HCT116 (cell line): ENCODE measurements around the gene COMMD3. TPM values are rescaled to one million over a fixed set of nuclear protein-coding genes. Genes with fewer than 3 reads are reported as not detected.

Source experiments
- ATAC-seq: fragments of 200-7000 bp; cut with Tn5 transposase; 2 replicates; pipeline ENCODE4 v1.9.1; 2020; ENCODE audit warnings: mild to moderate bottlenecking, moderate library complexity
- BruUV-seq: library from RNA; stranded (reverse); fragments of 400-500 nt; replicated peaks from 2 replicates; lab custom pipeline; 2021; lab: Mats Ljungman, UMichigan
- CTCF ChIA-PET: fragments of 300-600 bp; sonication (Branson Sonifier 250); formaldehyde crosslinking; loops from one replicate; lab custom pipeline; 2021; ENCODE audit warnings: antibody characterized with exemption; lab: Charles Lee
- POLR2A ChIA-PET: fragments of 300-600, 350-600 bp; sonication (Branson Sonifier 250); formaldehyde crosslinking; loops from one replicate; lab custom pipeline; 2021; ENCODE audit warnings: antibody characterized with exemption; lab: Charles Lee
- RAD21 ChIA-PET, 2 experiments: fragments of 300-600 bp; sonication (Branson Sonifier 250); formaldehyde crosslinking; loops; one replicate each; lab custom pipeline; 2023; ENCODE audit warnings: low total read pairs in 2 of 2; ENCODE audit not compliant: uncharacterized antibody in 2 of 2, unreplicated experiment in 2 of 2, low non-redundant PET in 1 of 2; lab: Charles Lee
- DNase-seq: peaks from one replicate; pipeline ENCODE4 v3.0.0-alpha.2; 2010; ENCODE audit warnings: low read depth, low spot score
- H2AFZ ChIP-seq: fragments of 200-600 bp; shearing (Covaris generic), sonication (generic); 2 replicates; pipeline ENCODE4 v1.6.1; 2017; ENCODE audit warnings: low read depth, mixed run types, mixed read lengths, antibody characterized with exemption, low read length; ENCODE audit not compliant: poor library complexity, severe bottlenecking
- H3K27ac ChIP-seq: 2 replicates; pipeline ENCODE4 v1.5.1; 2012; ENCODE audit warnings: low read depth, low read length
- H3K27me3 ChIP-seq: fragments of 200-600 bp; sonication (generic); 2 replicates; pipeline ENCODE4 v1.6.1; 2016; ENCODE audit warnings: mixed run types, low read length, mixed read lengths; ENCODE audit not compliant: insufficient read depth
- H3K36me3 ChIP-seq, 2 experiments: fragments of 200-500 bp in 1 of 2; fragments of 200-600 bp in 1 of 2; sonication (Bioruptor generic) in 1 of 2; sonication (generic) in 1 of 2; 2 replicates each; pipeline versions ENCODE4 v1.5.1 to v1.6.1; 2014 to 2016; ENCODE audit warnings: low read length in 2 of 2, inconsistent platforms in 1 of 2, mixed read lengths in 1 of 2, mixed run types in 1 of 2; ENCODE audit not compliant: insufficient read depth in 2 of 2, control insufficient read depth in 1 of 2
- H3K4me1 ChIP-seq, 2 experiments: fragments of 200-600 bp in 1 of 2; sonication (generic) in 1 of 2; 2 replicates each; pipeline versions ENCODE4 v1.5.1 to v1.6.1; 2012 to 2017; ENCODE audit warnings: low read length in 2 of 2, inconsistent platforms in 1 of 2, mild to moderate bottlenecking in 1 of 2, mixed read lengths in 1 of 2, mixed run types in 1 of 2, moderate library complexity in 1 of 2; ENCODE audit not compliant: insufficient read depth in 2 of 2, control insufficient read depth in 1 of 2
- H3K4me2 ChIP-seq: fragments of 200-600 bp; sonication (generic); 2 replicates; pipeline ENCODE4 v1.6.1; 2017; ENCODE audit warnings: mixed run types, low read length, mixed read lengths
- H3K4me3 ChIP-seq, 2 experiments: fragments of 200-600 bp in 1 of 2; sonication (generic) in 1 of 2; replicated peaks in 1 of 2; 2 replicates each; pipeline ENCODE4 v1.5.1; 2011 to 2016; ENCODE audit warnings: low read length in 2 of 2, control low read depth in 1 of 2, low read depth in 1 of 2, mild to moderate bottlenecking in 1 of 2, mixed read lengths in 1 of 2, mixed run types in 1 of 2
- H3K79me2 ChIP-seq: fragments of 200-600 bp; sonication (generic); 2 replicates; pipeline ENCODE4 v1.6.1; 2017; ENCODE audit warnings: mild to moderate bottlenecking, mixed run types, low read length, moderate library complexity, mixed read lengths; ENCODE audit not compliant: insufficient read depth
- H3K9ac ChIP-seq: fragments of 200-600 bp; sonication (generic); 2 replicates; pipeline ENCODE4 v1.6.1; 2016; ENCODE audit warnings: low read length, mixed read lengths
- H3K9me2 ChIP-seq: fragments of 200-600 bp; sonication (generic), shearing (Covaris generic); 2 replicates; pipeline ENCODE4 v1.6.1; 2017; ENCODE audit warnings: mixed run types, mild to moderate bottlenecking, moderate library complexity; ENCODE audit not compliant: insufficient read depth
- H3K9me3 ChIP-seq, 2 experiments: fragments of 200-500 bp in 1 of 2; fragments of 200-600 bp in 1 of 2; sonication (Bioruptor generic) in 1 of 2; sonication (generic) in 1 of 2; 2 replicates each; pipeline ENCODE4 v1.6.1; 2014 to 2017; ENCODE audit warnings: low read length in 2 of 2, mixed read lengths in 2 of 2, inconsistent platforms in 1 of 2, low read depth in 1 of 2, mild to moderate bottlenecking in 1 of 2, mixed run types in 1 of 2, moderate library complexity in 1 of 2; ENCODE audit not compliant: control insufficient read depth in 1 of 2, insufficient read depth in 1 of 2
- H4K20me1 ChIP-seq: fragments of 200-600 bp; sonication (generic), shearing (Covaris generic); 2 replicates; pipeline ENCODE4 v1.6.1; 2017; ENCODE audit warnings: mixed run types, mild to moderate bottlenecking, moderate library complexity; ENCODE audit not compliant: insufficient read depth
- ATF3 ChIP-seq: IDR thresholded peaks from 2 replicates; pipeline ENCODE4 v1.6.1; 2012
- CBX3 ChIP-seq: IDR thresholded peaks from 2 replicates; pipeline ENCODE4 v1.6.1; 2012; ENCODE audit warnings: low read depth
- CEBPB ChIP-seq: IDR thresholded peaks from 2 replicates; pipeline ENCODE4 v1.6.1; 2012; ENCODE audit warnings: low read depth
- CTCF ChIP-seq, 3 experiments: fragments of 200-600 bp in 1 of 3; sonication (generic) in 1 of 3; IDR thresholded peaks in 2 of 3; conservative IDR thresholded peaks in 1 of 3; 2 replicates each; pipeline ENCODE4 v1.5.1; 2012 to 2017; ENCODE audit warnings: low read depth in 2 of 3, low read length in 2 of 3, antibody characterized with exemption in 1 of 3, borderline replicate concordance in 1 of 3, control low read depth in 1 of 3, mild to moderate bottlenecking in 1 of 3, mixed read lengths in 1 of 3, mixed run types in 1 of 3, moderate library complexity in 1 of 3; ENCODE audit not compliant: insufficient read depth in 1 of 3
- EGR1 ChIP-seq: IDR thresholded peaks from 2 replicates; pipeline ENCODE4 v1.6.1; 2012; ENCODE audit warnings: low read depth
- ELF1 ChIP-seq: IDR thresholded peaks from 2 replicates; pipeline ENCODE4 v1.6.1; 2012; ENCODE audit warnings: low read depth, borderline replicate concordance
- EZH2phosphoT487 ChIP-seq: fragments of 200-600 bp; IDR thresholded peaks from 2 replicates; pipeline ENCODE4 v1.6.1; 2018; ENCODE audit warnings: antibody characterized with exemption, borderline replicate concordance
- FOSL1 ChIP-seq: IDR thresholded peaks from 2 replicates; pipeline ENCODE4 v1.6.1; 2012; ENCODE audit warnings: low read depth
- JUND ChIP-seq: IDR thresholded peaks from 2 replicates; pipeline ENCODE4 v1.6.1; 2012
- MAX ChIP-seq: IDR thresholded peaks from 2 replicates; pipeline ENCODE4 v1.6.1; 2012
- POLR2A ChIP-seq: IDR thresholded peaks from 2 replicates; pipeline ENCODE4 v1.7.0; 2011; ENCODE audit warnings: borderline replicate concordance; ENCODE audit not compliant: insufficient read depth, insufficient read length; ENCODE audit errors: extremely low read depth
- POLR2AphosphoS5 ChIP-seq: IDR thresholded peaks from 2 replicates; pipeline ENCODE4 v1.6.1; 2011; ENCODE audit warnings: mild to moderate bottlenecking, low read depth, low read length, moderate library complexity
- RAD21 ChIP-seq: IDR thresholded peaks from 2 replicates; pipeline ENCODE4 v1.6.1; 2012; ENCODE audit warnings: low read depth, mild to moderate bottlenecking
- REST ChIP-seq: IDR thresholded peaks from 2 replicates; pipeline ENCODE4 v1.6.1; 2012; ENCODE audit warnings: low read depth
- SIN3A ChIP-seq: IDR thresholded peaks from 2 replicates; pipeline ENCODE4 v1.6.1; 2012; ENCODE audit warnings: low read depth
- SRF ChIP-seq: IDR thresholded peaks from 2 replicates; pipeline ENCODE4 v1.6.1; 2012; ENCODE audit warnings: low read depth
- ZBTB33 ChIP-seq: IDR thresholded peaks from 2 replicates; pipeline ENCODE4 v1.6.1; 2011; ENCODE audit warnings: mild to moderate bottlenecking, low read length, moderate library complexity; ENCODE audit not compliant: insufficient replicate concordance; ENCODE audit errors: extremely low read depth
- ZFX ChIP-seq: fragments of 450-650 bp; IDR thresholded peaks from 2 replicates; pipeline ENCODE4 v1.6.1; 2017
- intact Hi-C: fragments of 100-400 bp; cut with micrococcal nuclease; formaldehyde crosslinking; loops from 2 replicates; pipeline ENCODE4 v1.10.0; 2022
- total RNA-seq: library from RNA; stranded (reverse); gene quantifications from one replicate; pipeline ENCODE4 v1.2.1, GENCODE V29; 2021; ENCODE audit not compliant: unreplicated experiment

COMMD3 gene
- total RNA-seq, 1 experiment from 2014 or later, result 43.0 TPM

GRCh38 chr10:22340329-22341189 lies 24.4 kb downstream of the COMMD3 start:
- DNase-seq (peak; percentile 76), ATAC-seq (peak; percentile 79)
- POLR2A ChIA-PET, result interaction anchor here (0.9 to 1.7 kb wide), 8 partner anchors 9 to 96 kb away, joined by 3 to 5 read pairs (median 4); no protein-coding TSS in a partner anchor
- peak overlapping the region; percentile 94 for H3K4me2 ChIP-seq
- peak overlapping the region; percentile 72 for H3K9ac ChIP-seq
- no peaks in the 10 kb centered on the region for H3K9me3 ChIP-seq
- H3K4me1 ChIP-seq, result peaks cover 3 to 16% of the 10 kb centered on the region in 2 experiments; a peak in 2 of 4 replicates
- intact Hi-C loops, result no loop called here
- H3K27ac ChIP-seq, result peak overlapping the region; percentile 89
- H3K36me3 ChIP-seq, result no peaks in the 10 kb centered on the region
- BruUV-seq, result no TSS peak
- H4K20me1 ChIP-seq, result no peaks in the 10 kb centered on the region
- RAD21 ChIA-PET, result interaction anchor here (0.6 to 0.9 kb wide), 2 partner anchors 24 to 358 kb away, joined by 3 read pairs; partner anchors contain the start of gene COMMD3 (in 1 of the 2)
- peak overlapping the region; percentile 57 to 67 for H3K4me3 ChIP-seq
- no peaks in the 10 kb centered on the region for H3K9me2 ChIP-seq
- peak overlapping the region; percentile 13 for H2AFZ ChIP-seq
- peaks cover 11% of the 10 kb centered on the region; the same call in 1 of the 2 replicates for H3K27me3 ChIP-seq
- H3K79me2 ChIP-seq, result no peaks in the 10 kb centered on the region
- CTCF ChIA-PET, result interaction anchor here (0.6 to 1.0 kb wide), 4 partner anchors 21 to 648 kb away, joined by 3 read pairs; partner anchors contain the start of gene DNAJC1
- TF ChIP-seq EGR1, result 0 out of 2 replicates have a peak, but pooled peaks have one; percentile 37
- TF ChIP-seq JUND, result no peak
- TF ChIP-seq ZBTB33, result no peak
- no peak for TF ChIP-seq REST
- TF ChIP-seq RAD21, result no peak
- TF ChIP-seq ATF3, result no peak
- no peak; the same call in 1 of the 2 replicates for TF ChIP-seq ELF1
- peak; percentile 83 for TF ChIP-seq POLR2AphosphoS5
- TF ChIP-seq SRF, result no peak
- TF ChIP-seq EZH2phosphoT487, result no peak
- no peak for TF ChIP-seq CBX3
- no peak for TF ChIP-seq CTCF (IDR thresholded peaks at IDR 0.05 in 2 of 3, conservative IDR thresholded peaks at IDR 0.05 in 1 of 3; ENCODE audit: borderline replicate concordance in 1 of 3, insufficient read depth in 1 of 3, low read depth in 2 of 3, low read length in 2 of 3)
- TF ChIP-seq CEBPB, result no peak
- no peak for TF ChIP-seq SIN3A
- peak; percentile 100 for TF ChIP-seq ZFX
- no peak for TF ChIP-seq POLR2A
- peak; percentile 32; the same call in 1 of the 2 replicates for TF ChIP-seq MAX
- TF ChIP-seq FOSL1, result 0 out of 2 replicates have a peak, but pooled peaks have one; percentile 24
